Liver (tissue), 3 donors: ENCODE data around the gene GPR183.

Experiments used
- ATF3 ChIP-seq: IDR thresholded peaks from 2 replicates; pipeline ENCODE4 v1.6.1; 2016; ENCODE audit warnings: antibody characterized with exemption
- CTCF ChIP-seq: fragments of 150-350 bp; IDR thresholded peaks from 2 replicates; pipeline ENCODE4 v1.5.1; 2017; ENCODE audit warnings: improper control_type of control experiment, low read depth, low read length; ENCODE audit not compliant: missing input control
- EGR1 ChIP-seq, 2 donors: IDR thresholded peaks; 2 replicates each; pipeline ENCODE4 v1.6.1; 2016 to 2018; ENCODE audit warnings: antibody characterized with exemption in 2 of 2, low read depth in 2 of 2
- GABPA ChIP-seq, 2 donors: IDR thresholded peaks in 1 of 2; conservative IDR thresholded peaks in 1 of 2; 2 replicates each; pipeline ENCODE4 v1.6.1; 2016; ENCODE audit warnings: antibody characterized with exemption in 2 of 2, mild to moderate bottlenecking in 1 of 2, moderate library complexity in 1 of 2
- HNF4G ChIP-seq: IDR thresholded peaks from 2 replicates; pipeline ENCODE4 v1.6.1; 2016; ENCODE audit warnings: antibody characterized with exemption
- JUND ChIP-seq, 2 donors: IDR thresholded peaks; 2 replicates each; pipeline ENCODE4 v1.6.1; 2016; ENCODE audit warnings: antibody characterized with exemption in 2 of 2
- MAX ChIP-seq: IDR thresholded peaks from 2 replicates; pipeline ENCODE4 v1.6.1; 2016; ENCODE audit warnings: antibody characterized with exemption
- NR2F2 ChIP-seq: IDR thresholded peaks from 2 replicates; pipeline ENCODE4 v1.6.1; 2016; ENCODE audit warnings: antibody characterized with exemption
- RAD21 ChIP-seq, 2 donors: IDR thresholded peaks; 2 replicates each; pipeline ENCODE4 v1.6.1; 2016; ENCODE audit warnings: antibody characterized with exemption in 2 of 2, mild to moderate bottlenecking in 2 of 2
- REST ChIP-seq: IDR thresholded peaks from 2 replicates; pipeline ENCODE4 v1.6.1; 2016; ENCODE audit warnings: antibody characterized with exemption, mild to moderate bottlenecking
- SP1 ChIP-seq: IDR thresholded peaks from 2 replicates; pipeline ENCODE4 v1.6.1; 2018; ENCODE audit warnings: antibody characterized with exemption, mild to moderate bottlenecking
- TAF1 ChIP-seq: conservative IDR thresholded peaks from 2 replicates; pipeline ENCODE4 v1.6.1; 2016; ENCODE audit warnings: antibody characterized with exemption, mild to moderate bottlenecking
- YY1 ChIP-seq: IDR thresholded peaks from 2 replicates; pipeline ENCODE4 v1.6.1; 2016; ENCODE audit warnings: antibody characterized with exemption, mild to moderate bottlenecking
- donor health status: healthy.
- donor health status: healthy.

- TF ChIP-seq CTCF (no peak), RAD21 (IDR thresholded peaks at IDR 0.05) (no peak), TAF1 (no peak), REST (no peak), MAX (no peak), ATF3 (no peak), GABPA (IDR thresholded peaks at IDR 0.05 in 1 of 2, conservative IDR thresholded peaks at IDR 0.05 in 1 of 2) (no peak), EGR1 (IDR thresholded peaks at IDR 0.05; ENCODE audit: low read depth in 2 of 2) (no peak), SP1 (no peak), HNF4G (no peak), JUND (IDR thresholded peaks at IDR 0.05) (no peak), NR2F2 (no peak), YY1 (no peak)
These were observed 6.7 kb upstream of the GPR183 start for GRCh38 chr13:99313941-99314340.
